Inferior parietal cortex (tissue), 1 donor: ENCODE measurements around the gene HEATR9.
"Not testable (repeated sequence)": the region's sequence is repeated elsewhere in the genome, so short reads cannot be mapped to it uniquely, and the experiment has no call there.

Experiments used
- DNase-seq: peaks from one replicate; pipeline ENCODE4 v3.0.0-alpha.2; 2016; ENCODE audit errors: extremely low spot score

The HEATR9 gene, protein sequence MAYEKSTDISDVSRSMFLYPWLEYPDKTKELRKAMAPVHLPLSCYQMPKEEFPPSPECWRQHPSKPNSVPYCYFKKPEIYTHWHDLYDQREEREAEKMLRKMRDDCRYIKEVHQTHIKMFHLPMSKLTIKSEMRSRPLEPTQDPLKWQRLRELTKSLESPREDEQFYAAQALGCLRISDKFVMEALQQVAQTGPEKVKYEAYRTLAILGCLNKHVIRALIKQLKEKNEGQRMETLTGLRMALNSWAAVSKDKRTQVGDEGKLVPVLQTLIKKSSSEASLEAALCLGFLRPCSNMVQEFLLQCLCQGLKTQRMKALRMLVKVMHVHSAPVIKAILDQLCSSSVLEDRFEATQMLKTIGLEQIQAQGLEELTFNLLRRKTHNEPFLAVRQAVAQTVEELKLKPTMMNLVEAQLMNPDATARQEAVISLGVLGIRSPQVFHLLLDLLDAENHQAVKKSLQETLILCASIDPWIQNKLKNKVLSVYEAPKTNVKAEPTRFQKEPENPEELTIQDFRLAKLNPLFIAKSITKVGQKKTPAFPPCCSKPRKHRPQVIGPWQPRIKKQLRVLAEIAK

GRCh38 chr17:35868737-35869136, at the start of gene HEATR9:
Gene HEATR9 (minus strand): TSS chr17:35868891. CDS start chr17:35868742, 149 bp downstream.
- DNase-seq: no peak

GRCh38 chr17:35917519-35918213, 49.0 kb upstream of the HEATR9 start:
- DNase-seq: no peak

- no peak for DNase-seq
Measured at GRCh38 chr17:35915153-35915964, 46.7 kb upstream of the HEATR9 start.

- DNase-seq: no peak
Measured at GRCh38 chr17:35914354-35914753, 45.7 kb upstream of the HEATR9 start.

DNA sequence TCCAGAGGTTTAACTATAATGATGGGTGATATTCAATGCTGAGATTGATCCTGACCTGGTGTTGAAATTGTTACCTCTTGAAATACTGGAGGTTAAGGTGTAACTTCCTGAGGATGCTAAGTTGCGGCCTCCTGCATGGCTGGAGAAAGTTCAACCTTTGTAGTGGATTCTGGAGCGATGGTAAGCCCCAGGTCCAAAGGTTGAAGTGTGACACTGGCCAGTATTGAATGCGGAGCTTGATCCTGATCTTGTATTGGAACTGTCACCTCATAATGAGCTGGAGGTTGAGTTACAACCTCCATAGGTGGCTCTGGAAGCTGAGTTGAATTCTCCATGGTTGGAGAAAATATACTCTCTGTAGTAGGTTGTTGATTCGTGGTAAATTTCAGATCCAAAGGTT, 44.9 kb upstream of the HEATR9 start:
- DNase-seq: no peak

- no peak for DNase-seq
Measured at GRCh38 chr17:35912942-35913341, 44.3 kb upstream of the HEATR9 start.

- DNase-seq: no peak
Measured at GRCh38 chr17:35912339-35912912, 43.7 kb upstream of the HEATR9 start.

GRCh38 chr17:35909408-35909807, 40.7 kb upstream of the HEATR9 start:
- DNase-seq: no peak

GRCh38 chr17:35907691-35908090, 39.0 kb upstream of the HEATR9 start:
- DNase-seq: no peak

DNA sequence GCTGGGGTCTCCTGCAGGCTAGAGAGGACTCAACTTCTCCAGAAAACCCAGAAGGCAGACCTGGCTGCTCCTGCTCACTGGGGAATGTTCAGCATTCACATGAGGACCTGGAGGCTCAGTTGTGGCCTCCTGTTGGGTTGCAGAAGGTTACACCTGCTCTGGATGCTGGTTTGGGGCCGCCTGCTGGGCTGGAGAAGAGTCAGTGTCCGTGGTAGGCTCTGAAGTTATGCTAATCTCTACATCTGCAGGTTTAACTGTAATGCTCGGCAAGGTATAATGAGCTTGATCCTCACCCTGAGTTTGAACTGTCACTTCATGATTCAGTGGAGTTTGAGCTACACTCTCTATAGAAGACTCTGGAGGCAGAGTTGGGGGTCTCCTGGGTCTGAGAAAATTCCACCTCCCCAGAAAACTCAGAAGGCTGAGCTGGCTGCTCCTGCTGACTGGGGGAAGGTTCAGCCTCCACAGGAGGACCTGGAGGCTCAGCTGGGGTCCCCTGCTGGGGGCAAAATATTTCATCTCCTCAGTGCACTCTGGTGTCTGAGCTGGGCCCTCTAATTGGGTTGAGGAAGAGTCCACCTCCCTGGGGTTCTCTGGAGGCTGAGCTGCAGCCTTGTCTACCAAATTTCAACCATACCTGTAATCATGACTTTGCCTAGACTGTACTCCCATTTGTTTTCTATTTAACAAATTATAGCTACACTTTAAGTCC, 38.4 kb upstream of the HEATR9 start:
- no peak for DNase-seq

- DNase-seq: no peak
Measured at GRCh38 chr17:35906191-35906925, 37.7 kb upstream of the HEATR9 start.

DNA sequence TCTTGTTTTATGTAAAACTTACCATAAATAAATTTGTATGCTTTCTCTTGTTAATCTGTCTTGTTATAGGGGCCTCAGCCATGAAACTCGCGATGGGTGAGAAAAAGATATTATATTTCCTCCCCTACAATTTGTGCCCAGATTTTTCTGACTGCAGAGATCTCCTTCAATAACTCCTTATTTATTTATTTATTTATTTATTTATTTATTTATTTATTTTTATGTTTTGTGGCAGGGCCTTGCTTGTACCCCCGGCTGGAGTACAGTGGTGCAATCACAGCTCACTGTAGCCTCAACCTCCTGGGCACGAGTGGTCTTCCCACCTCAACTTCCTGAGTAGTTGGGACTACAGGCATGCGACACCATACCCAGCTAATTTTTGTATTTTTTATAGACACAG, 34.8 kb upstream of the HEATR9 start:
- DNase-seq: no peak

DNA sequence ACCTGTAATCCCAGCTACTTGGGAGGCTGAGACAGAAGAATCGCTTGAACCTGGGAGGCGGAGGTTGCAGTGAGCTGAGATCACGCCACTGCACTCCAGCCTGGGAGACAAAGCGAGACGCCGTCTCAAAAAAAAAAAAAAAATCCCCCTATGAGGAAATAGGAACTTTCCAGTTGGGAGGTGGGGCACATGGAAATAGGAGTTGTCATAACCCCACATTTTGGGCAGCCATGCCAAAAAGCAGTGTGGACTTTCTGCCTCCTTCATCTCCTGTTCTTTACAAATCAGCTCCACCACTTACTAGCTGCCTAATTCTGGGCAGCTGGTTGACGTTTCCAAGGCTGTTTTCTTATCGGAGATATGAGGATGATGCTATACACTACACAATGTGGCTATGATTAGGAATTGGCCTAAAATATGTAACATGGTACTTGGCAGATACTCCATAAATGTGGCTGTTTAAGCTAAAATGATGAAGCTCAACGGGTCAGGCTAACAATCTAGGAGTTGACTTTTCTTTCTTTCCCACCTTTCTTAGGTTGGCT, 33.0 kb upstream of the HEATR9 start:
- no peak for DNase-seq

DNA sequence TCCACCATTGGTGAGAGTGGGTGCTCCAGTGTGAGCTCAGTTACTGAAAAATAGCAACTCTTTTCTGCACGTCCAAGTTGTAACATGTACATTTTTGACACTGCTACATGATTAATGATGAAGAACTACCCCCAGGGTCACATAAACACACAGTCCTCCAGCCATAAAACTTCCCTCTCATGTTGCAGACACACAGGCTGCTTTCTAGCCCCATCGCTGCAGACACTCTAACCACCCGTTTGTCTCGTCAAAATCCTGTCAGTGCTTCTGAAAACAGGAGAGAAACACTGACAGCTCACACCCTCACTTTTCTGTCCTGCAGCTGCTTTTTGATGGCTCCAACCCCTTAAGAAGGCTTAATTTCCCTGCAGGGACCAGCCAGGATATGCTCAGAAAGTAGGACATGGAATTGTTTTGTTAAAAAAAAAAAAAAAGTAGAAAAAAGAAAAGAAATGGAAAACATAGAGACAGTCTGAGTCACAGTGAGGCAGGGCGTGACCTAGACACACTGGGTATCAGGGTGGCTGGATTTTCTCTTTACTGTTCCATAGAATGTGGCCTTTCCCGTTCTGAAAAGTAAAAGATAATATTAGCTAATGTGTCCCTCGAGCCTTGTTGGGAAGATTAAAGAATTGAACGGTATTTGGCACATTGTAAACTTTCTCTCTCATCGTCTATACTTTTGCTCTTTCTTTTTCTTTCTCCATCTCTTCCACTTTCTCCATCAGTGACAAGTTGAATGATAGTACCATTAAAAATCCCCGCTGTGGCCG, 32.2 kb upstream of the HEATR9 start:
- no peak for DNase-seq

DNA sequence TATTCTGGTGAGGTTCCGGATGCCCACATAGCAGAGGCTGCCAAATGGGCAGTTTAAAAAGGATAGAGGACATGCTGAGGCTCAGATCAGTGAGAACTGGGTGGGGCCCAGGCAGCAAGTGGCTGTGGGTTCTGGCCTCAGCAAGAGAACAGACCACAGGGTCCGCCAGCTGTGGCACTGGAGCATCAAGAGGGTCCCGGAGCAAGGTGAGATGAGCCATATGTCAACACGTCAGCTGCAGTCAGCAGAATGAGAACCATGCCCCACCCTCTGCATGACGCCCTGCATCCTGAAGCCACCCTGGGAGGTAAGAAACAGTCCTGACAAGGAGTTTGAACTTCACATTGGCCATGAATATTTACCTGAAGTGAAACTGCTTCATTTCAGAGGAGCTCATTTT, 31.6 kb upstream of the HEATR9 start:
- DNase-seq: no peak

DNA sequence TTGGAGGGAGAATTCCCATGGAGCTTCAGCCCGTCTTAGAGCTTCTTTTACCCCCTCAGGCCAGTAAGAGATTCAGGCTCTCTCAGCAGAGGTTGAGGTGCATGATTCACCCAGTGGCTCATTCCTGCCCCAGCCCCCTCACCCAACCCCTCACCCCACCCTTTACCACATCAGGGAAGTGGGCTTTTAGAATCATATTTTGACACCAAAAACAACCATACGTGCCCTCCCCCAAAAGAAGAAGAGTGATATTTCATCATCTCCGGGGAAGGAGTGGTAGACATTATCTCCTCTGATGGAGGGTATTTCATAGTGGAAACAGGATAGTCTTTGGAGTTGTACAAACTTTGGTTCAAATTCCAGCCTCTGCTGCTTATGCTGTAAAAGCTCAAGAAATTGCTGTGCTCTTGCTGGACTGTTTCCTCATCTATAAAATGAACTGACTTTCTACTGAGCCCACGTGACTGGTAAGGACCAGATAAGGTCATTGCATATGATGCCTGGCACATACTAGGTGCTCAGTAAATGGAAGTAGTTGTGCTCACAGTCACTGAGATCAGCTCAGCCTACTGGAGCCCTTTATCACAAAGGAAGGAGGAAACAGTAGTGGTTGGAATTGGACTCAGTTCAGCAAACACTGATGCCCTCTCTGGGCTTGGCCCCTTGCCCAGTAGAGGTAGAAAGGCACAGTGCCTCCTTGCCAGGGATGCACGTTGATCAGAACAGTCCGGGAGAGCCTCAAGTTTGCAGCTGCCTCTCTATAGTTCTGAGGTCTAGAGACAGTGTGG, 29.8 kb upstream of the HEATR9 start:
- DNase-seq: no peak

DNA sequence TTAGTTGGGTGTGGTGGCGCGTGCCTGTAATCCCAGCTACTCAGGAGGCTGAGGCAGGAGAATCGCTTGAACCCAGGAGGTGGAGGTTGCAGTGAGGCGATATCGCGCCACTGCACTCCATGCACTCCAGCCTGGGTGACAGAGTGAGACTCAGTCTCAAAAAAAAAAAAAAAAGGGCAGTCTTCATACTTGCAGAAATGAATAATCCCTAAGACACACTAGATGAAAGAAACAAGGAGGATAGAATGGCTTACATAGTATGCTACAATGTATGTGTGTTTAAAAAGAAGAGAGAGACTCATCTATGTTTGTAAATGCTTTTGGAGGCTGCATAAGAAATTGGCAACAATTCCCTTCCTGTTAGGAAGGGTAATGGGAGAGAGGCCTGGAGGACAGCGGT, 29.1 kb upstream of the HEATR9 start:
- not testable (repeated sequence) for DNase-seq
